ENCODE data around the gene NR2F1-AS1.

The NR2F1-AS1 gene

DNA sequence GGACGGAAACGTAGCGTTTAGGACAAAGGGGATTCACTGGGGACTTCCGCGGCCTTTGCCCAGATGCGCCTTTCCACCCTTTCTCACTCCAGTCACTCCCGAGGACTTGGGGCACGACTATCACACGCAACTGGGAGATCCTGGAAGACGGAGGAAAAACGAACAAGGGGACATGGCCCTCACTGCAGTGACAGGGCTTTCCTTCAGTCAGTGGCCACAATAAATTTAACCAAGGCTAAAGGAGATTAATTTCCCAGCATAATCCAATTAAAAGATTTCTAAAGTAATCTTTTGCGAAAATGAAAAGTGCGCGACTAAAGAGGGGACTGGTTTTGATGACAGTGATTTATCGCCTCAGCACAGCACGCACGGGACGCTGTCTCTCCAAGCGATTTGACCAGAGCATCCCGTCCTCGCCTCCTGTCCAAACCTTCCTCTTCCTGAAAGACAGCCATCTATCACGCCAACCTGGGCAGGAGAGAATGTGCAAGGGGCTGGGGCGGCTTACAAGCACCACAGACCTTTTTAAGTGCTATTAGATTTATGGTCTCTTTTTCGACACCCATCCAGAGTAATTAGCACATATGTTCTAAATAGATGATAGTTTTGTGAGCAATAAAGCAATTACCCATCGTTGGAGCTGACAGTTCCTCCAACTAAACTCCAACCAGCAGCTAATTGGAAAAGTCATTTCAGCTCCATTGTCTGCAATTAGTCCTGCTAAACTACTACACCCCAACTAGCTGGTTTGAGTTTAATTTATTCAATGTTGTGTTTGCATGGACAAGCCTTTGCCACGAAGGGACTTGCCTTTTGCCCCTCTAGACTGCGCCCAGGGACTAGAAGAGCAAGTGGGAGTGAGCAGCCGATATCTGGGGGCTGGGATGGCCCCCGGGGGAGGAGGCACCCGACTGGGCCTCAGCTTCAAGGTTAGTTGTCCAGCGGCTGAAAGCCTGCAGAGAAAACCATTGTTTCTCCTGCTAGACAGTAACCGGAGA, 7.4 kb downstream of the NR2F1-AS1 start:
- TF ChIP-seq, protein P1, sequence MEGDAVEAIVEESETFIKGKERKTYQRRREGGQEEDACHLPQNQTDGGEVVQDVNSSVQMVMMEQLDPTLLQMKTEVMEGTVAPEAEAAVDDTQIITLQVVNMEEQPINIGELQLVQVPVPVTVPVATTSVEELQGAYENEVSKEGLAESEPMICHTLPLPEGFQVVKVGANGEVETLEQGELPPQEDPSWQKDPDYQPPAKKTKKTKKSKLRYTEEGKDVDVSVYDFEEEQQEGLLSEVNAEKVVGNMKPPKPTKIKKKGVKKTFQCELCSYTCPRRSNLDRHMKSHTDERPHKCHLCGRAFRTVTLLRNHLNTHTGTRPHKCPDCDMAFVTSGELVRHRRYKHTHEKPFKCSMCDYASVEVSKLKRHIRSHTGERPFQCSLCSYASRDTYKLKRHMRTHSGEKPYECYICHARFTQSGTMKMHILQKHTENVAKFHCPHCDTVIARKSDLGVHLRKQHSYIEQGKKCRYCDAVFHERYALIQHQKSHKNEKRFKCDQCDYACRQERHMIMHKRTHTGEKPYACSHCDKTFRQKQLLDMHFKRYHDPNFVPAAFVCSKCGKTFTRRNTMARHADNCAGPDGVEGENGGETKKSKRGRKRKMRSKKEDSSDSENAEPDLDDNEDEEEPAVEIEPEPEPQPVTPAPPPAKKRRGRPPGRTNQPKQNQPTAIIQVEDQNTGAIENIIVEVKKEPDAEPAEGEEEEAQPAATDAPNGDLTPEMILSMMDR (IDR thresholded peaks at IDR 0.05): no peak

DNA sequence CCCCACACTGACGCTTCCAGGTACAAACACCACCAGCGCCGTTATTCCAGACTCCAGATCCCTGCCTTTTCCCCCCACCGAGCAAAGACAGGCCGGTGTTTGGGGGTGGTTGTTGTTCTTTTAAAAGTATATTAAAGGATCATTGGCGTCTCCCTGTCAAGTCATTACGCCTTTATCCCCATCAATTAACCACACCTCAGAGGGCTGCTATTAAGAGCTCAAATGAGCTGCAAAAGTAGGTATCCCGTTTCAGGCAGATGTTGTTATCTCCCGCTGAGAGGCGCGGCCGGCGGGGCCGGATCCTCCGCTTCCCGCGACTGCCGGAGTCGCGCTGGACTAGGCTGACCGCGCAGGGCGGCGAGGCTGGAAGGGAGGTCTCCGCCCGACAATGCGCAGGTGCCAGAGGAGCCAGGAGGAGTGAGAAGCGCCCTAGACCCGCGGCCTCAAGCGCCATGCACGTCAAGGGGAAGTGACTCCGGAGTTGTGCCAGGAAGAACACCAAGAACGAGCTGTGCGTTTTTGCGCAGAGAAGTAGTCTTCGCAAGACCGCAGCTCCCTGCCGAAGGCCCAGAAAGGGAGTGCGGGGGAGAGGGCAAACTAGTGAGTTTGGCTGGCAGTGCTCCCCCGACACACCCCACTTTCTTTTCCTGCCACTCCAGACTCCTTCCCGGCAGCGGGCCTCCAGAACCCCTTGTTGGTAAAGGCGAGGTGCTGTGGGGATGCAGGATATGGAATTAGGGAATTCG, 8.2 kb downstream of the NR2F1-AS1 start:
- TF ChIP-seq, protein P1 (IDR thresholded peaks at IDR 0.05): no peak

DNA sequence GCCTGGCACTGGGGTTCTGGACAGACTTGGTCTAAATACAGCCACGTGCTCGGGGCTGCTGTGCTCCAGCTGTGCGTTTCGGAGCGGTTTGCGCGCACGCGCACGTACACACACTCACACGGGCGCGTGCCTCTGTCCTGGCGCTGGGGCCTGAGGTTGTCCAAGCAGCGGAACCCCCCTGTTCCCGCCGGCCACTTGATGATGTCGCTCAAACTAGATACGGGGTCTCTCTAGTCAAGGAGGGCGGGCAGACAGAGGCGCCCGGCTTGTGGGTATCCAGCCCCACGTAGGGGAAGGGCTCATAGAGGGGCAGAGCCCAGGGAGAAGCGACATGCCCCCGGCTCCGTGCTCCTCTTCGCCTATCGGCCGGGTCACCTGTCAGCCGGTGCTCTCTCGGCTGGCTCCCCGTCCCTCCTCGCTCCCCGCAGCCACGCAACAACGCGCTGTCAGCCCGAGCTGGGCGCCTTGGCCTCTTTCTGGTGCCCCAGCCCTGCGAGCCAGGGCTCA, 8.9 kb downstream of the NR2F1-AS1 start:
- TF ChIP-seq, protein P1 (IDR thresholded peaks at IDR 0.05): no peak

DNA sequence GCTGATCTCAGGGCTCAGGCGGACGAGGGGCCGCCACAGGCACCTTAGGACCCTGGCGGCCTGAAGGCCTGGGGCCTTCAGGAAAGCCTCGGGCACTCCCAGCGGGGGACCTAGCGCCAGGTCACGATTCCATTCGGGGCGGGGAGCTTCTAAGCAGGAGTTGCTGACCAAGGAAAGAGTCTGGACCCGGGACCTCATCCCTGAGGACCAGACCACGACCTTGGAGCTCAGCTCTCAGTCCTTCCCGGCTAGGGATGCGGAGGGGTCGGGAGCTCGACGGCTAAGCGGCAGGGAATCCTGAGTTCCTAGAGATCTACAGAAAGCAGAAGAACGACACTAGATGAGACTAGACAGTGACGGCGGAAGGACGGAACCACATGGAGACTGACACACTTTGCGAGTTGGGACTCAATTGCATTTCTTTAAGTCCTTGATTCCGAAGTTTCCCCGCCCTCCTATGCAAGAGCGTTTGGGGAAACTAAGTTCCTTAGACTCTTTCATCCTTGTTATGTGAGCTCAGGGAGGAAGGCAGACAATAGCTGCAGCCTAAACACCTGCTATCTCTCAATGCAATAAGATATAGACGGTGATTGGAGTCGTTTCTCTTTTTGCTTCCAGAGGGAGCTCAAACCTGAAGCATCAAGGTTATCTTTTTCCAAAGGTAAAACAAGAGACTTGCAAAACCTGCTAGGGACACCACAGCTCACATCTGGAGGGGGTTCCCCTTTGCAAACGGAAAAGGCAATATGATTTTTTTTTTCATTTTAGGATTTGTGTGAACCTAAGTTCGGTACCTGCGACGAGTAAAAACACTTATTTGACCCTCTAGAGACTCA, 9.7 kb downstream of the NR2F1-AS1 start:
- TF ChIP-seq, protein P1 (IDR thresholded peaks at IDR 0.05): no peak

DNA sequence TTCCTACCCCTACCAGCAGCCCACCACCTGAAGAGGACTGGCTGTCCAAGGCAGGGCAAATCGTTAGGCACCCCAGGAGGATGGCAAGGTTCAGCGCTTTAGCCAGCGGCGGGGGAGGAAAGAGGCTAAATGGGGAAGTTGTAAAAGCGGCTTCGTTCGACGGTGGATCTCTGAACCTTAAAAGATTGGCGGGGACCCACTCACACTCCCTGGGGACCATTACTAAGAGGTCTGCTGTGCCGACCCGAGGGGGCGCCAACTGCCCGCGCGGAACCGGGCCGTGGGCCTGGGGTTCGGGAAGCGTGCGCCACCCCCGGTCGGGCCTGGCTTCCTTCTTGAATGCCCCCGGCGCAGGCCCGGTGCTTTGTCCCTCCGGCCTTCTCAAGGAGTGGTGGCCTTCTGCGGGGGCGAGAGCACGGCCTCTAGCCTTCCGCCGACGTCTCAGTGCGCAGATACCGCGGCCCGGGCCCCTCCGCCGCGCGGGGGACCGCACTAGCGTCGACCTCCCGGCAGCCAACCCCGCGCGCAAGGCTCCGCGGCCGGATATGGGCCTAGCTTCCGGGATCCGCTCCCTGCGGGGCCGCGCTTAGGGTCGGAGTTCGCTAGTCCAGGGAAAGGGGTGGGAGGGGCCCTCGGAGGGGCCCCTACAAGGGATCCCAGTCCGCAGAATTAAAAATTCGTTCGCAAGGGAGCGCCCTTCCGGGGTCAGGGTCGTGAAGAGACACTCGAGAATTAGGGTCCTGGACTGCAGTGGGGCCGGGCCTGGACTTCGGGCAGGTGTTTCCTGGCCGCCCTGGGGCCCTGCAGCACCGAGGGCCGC, 10.5 kb downstream of the NR2F1-AS1 start:
- TF ChIP-seq, protein P1 (IDR thresholded peaks at IDR 0.05): no peak

DNA sequence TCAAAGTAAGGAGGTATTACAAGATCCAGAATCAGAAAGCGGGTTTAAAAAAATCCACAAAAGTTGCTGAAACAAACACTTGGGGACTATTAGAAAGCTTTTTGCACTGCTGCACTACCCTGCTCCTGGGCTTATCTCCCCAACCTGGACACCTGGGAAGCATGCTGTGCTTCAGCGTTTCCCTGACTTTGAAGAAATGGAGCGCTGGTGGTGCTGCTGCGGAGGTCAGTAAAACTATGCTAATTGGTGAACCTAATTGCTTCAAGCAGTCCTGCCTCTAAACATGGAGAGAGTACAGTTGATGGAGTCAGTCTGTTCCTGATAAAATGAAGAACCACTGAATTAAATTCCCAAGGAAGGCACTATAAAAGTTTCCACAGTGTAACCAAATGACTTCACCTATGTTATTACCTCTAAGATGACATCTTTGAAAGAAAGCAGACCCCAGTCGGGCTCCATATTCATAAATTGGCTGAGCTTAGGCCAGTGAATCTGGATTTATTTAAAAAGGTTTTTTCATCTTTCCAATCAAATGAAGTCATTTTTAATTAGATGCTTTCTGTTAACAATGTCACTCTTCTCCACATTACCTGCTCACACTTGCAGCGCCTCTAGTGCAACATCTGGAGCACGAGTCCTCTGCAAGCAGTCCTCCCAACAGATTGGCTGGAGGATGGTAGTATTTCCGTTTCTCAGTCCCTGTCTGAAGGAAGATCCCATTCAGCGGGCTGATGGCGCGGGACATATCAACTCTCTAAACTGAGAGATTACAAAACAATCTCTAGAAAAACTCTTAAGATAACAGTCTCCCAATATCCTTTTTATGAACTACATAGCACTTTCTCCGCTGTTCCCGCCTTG, 11.5 kb downstream of the NR2F1-AS1 start:
- TF ChIP-seq, protein P1 (IDR thresholded peaks at IDR 0.05): no peak
